HG03342 (cell line): ENCODE results near the gene MOCS1.

Source experiments
- ATAC-seq: cut with Tn5 transposase; IDR thresholded peaks from one replicate; pipeline ENCODE4 v1.9.1; 2021; ENCODE audit warnings: mild to moderate bottlenecking, moderate library complexity; ENCODE audit not compliant: unreplicated experiment

The MOCS1 gene

DNA sequence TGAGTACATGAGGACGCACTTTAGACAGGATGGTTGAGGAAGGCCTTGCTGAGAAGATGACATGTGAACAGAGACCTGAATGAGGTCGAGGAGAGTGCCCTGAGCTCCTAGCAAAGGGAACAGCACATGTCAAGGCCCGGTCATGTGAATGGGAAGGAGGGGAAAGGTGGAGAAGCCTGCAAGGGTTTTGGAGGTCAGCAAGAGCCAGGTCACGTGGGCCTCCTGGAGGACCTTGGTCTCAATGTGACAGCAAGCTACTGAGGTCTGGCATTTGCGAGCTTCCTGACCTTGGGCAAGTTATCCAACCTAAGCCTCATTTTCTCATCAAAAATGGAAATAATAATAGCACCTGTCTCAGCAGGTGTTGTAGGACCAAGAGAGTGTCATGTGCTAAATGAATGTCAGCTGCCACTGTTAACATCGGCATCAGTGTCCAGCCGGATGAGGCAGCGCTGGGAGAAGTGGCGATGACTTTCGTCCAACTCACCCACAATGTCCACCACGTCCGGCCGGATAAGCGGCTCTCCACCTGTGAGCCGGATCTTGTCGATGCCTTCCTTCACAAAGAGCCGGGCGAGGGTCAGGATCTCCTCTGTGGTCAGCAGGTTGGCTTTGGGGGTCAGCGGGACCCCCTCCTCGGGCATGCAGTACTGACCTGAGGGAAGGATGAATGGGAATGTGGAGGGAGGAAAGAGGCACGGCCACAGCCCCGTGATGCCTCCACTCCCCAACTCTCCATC, 8.9 kb downstream of the MOCS1 start:
- no peak for ATAC-seq

DNA sequence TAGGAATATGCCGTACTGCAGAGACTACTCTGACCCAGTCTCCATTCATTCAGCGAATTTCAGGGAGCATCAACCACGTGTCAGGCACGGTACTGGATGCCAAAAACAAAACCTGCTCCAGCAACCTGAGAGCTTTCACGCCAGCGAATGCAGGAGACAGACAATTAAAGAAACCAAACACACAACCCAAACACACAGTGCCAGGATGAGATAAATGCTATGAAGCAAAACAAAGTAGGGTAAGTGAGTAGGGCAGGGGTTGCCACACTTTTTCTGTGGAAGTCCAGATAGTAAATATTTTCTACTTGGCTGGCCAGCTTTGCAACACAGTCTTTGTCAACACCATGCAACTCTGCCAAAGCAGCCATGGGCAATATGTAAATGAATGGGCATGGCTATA, 10.0 kb downstream of the MOCS1 start:
- no peak for ATAC-seq

DNA sequence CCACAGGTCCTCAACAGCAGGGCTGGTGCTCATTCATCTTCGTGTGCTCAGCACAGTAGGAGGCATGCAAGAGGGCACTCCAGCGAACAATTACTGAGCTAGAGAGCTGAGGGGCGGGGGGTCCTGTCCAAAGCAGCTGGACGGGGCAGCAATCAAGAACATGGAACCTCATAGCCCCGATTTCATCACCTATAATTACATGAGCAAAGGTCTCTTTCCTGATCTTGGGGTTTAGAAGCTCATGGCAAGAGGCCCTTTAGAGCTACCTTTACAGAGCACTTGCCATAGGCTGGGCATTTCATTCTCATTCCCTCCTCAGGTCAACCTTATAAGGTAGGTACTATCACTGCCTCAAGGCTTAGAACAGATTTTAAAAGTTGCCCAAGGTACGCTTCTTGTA, 10.4 kb downstream of the MOCS1 start:
- no peak for ATAC-seq

DNA sequence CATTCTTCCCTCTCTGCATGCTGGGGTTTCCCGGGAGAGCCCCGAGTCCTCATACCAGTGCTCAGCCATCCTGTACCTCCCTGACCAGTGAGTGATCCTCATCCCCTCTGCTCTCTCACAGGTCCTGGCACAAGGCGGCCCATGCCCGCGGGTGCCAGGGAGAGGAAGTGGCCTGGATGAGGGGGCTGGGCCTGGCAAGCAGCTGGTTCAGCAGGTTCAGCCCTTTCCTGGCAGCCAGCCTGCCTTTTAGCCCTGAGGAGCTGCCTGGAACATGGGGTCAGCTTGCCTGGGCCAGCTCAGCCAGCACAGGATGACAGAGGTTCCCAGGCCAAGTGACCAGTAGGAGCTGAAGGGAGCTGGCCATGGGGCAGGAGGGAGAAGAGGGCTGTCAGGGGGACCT, 10.9 kb downstream of the MOCS1 start:
- no peak for ATAC-seq

DNA sequence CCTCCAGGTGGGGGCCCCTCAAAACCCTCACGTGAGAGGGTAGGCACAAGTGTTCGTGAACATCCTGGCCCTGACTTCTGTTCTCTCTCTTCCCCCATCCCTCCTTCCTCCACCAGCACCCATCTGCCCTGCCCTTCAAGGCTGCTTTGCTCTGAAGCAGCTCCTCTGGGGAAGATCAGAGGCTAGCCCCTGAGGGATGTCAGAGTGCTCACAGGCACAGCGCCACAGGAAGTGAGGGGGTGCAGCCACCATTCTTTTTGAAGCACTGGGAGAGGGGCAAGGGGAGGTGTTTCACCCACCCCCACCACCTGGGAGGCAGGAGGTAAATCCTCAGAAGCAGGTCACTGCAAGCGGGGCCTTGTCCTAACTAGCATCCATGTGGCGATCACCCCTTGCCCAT, 11.4 kb downstream of the MOCS1 start:
- ATAC-seq: no peak

DNA sequence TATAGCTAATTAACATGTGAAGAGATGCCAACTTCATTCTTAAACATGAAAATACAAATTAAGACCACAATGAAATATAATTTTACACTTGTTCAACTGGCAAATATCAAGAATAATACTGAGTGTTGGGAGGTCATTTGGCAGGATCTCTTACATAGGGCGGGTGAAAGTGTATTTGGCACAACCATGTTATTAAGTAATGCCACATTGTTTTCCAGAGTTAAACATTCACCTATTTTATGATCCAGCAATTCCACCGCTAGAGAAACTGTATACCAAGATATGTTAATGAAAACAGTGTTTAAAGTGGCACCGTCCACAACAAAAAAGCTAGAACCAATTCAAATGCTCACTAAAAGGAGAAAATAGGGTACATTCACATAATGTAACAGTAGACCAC, 14.1 kb downstream of the MOCS1 start:
- ATAC-seq: no peak

DNA sequence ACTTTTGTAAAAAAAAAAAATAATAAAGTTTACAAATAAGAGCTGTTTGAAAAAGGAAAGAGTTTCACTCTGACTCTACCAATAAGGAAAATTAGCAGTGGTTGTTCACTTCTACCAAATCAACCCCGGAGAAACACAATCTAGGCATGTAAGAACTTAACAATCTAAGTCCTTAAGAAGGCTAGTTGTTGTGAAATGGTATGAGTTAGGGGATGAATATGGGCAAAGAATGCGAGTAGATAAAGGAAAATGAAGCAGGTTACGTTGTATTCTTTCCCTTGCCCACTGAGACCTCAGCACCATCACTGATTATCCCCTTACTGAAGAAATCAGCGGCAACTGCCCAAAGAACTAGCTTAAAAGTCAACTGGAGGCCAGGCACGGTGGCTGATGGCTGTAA, 15.4 kb downstream of the MOCS1 start:
- ATAC-seq: no peak

DNA sequence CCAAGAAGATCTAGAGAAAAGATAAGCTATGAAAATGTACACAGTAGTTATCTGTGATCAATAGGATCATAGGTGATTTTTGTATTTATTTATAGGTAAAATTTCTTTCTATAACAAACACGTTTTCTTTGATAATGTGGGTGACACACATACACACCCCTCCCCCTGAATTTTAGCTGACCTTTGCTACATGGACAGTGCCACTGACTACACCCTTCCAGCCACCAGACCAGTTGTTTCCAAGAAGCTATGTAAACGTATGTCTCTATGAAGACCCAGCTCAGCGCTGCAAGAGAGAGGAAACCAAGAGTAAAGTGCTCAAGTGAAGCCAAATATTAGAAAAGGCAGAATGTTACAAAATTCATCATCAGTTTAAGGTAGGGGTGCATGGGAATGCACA, 16.3 kb downstream of the MOCS1 start:
- no peak for ATAC-seq

DNA sequence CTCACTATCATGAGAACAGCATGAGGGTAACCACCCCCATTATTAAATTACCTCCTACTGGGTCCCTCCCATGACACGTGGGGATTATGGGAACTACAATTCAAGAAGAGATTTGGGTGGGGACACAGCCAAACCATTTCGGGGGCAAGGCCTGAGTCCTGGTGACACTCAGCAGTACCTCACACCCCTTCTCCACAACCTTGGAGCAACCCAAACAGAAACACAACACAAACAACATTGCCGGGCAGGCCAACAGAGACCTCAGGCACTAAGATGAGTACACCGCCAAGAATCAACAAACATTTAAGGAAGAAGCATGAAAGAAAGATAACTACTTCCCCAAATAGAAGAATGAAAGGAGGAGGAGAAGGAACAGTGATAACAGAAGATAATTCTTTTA, 16.9 kb downstream of the MOCS1 start:
- ATAC-seq: no peak

DNA sequence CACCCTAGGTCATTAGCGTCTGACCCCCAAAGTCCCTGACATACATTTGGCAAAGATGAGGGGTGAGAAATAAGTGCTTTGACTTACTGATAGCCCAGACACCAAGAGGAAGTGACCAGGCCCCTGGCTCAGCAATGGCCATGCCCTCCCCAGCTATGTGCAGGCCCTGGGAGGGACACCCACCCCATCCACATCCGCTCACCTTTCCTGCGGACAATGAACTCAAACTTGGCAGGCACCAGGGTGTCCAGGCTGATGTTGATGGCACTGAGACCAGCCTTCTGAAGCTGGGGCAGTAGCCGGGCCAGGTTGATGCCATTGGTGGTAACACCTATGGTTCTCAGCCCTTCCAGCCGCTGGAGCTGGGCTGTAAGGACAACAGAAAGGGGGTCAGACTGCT, 18.4 kb downstream of the MOCS1 start:
- no peak for ATAC-seq

DNA sequence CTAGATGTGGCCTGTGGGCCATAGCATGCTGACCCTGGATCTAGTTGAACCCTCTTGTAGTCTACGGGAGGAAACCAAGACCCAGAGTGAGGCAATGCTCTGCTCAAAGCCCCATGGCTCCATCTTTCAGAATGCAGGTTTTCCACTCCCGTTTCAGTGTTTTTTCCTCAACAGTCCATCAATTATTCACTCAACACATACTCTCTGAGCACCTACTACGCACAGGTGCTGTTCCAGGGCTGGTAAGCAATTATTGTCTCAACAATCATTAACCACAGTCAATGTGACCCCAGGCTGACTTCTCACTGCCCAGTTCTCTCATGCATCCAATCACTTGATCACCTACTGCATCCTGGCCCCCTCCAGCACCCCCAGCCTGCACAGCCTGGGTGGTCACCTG, 20.0 kb downstream of the MOCS1 start:
- ATAC-seq: no peak

DNA sequence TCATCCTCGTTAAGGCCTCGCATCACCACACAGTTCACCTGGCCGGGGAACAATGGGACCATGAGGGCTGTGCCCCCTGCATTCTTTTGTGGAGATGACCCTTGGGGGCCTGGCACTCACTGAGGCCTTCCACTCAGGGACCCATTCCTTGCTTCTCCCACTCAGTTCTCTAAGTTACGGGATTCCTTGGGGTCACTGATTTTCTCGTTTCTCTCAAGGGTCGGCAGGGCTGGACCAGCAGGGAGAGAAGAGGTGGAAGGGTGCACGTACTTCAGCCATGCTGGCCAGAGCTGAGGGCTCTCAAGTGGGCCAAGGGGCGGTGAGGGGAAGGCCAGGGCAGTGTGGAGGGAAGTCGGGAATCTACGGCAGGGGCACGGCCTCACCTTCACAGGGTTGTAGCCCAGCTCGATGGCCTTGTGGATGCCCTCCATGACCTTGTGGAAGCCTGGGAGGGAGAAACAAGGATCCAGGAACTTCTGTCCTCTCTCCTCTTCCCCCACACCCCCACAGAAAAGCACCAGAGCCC, 20.8 kb downstream of the MOCS1 start:
- no peak for ATAC-seq

DNA sequence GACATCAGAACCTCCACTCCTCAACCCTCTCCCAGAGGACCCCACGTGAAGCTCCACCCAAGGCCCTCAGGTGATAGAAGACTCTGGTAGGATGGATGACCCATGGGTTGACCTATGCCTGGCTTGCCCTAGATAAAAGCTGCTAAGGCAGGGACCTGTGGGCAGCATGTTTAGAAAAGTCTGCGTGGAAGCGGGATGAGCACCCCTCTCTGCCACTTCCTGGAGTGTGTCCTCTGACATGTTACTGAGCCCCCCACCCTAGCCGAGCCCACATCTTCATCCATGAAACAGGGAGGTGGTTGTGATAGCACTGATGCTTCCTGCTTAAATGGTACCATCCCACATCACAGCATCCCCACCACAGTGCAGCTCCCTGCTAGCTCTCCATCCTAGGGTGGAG, 21.8 kb downstream of the MOCS1 start:
- no peak for ATAC-seq

DNA sequence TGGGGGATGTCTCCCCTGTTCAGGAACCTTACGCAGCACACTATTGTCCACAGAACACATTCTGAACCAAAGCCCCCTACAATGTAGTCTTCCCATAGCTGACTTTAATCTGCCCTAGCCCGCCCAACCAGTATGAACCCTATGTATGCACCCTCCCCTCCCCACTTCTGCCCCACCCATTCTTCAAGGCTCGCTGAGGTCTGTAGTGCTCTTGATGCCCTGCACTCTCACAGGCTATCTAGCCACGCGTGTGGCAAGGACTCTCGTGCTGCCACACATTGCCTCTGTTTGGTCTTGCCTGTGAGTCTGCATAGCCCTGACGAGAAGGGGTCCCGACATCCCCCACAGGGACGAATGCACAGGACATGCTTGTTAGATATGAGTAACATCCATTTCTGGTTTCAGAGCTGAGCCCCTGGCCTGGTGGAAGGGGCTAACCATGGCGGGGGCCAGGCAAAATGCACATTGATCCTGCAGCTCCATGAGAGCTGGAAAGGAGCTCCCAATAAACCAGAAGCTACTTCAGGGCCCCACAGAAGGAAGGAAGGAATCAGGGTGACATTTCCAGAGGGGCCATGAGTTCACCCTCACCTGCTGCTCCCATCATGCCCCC, 22.6 kb downstream of the MOCS1 start:
- no peak for ATAC-seq

DNA sequence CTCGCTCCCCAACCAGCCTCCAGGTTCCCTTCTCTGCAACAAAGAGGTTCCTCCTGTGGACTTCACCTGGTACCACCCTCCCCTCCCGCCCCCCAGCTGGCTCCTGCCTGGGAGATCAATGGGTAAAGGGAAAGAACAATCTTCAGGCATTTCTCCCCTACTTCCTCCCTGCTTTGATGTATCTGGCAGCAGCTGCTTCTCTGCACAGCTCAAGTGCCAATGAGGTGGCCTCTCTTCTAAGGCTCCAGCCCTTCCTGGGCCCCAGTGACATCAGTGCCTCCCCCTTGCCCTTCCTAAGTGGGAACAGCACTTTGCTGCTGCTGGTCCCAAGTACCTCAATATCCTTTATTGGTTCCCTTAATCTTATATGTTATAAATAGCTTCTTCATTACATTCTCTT, 23.5 kb downstream of the MOCS1 start:
- ATAC-seq: no peak

DNA sequence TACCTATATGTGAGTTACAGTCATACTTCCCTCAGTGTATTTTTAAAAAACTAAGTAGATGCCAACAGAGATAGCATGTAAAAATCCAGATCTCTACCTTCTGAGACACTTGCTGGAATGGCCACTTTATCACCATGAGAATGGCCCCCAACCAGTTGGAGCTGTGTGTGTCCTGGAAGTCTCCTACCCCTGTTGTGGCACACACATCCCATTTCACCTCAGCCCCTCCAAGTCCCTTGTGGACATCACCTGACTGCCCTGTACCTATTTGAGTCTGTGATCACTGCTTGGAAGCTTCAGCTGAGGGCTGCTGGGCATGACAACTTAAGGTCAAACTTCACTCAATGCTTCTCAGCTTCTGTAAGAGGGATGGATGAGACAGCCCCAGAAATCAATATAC, 24.1 kb downstream of the MOCS1 start:
- no peak for ATAC-seq

DNA sequence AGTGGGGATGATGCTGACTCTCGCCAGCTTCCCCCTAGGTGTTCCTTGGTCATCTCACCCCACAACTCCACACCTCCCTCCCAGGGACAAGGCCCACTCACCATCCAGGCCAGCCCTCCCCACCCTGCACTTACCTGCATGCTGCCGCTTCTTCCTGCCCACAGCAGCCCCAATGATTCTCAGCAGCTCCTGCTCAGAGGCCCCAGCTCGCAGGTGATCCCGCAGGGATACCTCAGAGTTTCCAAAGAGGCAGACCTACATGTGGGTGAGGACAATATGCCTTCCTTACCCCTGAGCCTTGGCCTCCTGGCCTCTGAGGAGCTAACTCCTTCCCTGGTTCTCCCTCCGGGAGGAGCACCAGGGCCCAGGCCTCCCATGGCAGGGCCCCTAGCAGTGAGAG, 24.6 kb downstream of the MOCS1 start:
- ATAC-seq: no peak

DNA sequence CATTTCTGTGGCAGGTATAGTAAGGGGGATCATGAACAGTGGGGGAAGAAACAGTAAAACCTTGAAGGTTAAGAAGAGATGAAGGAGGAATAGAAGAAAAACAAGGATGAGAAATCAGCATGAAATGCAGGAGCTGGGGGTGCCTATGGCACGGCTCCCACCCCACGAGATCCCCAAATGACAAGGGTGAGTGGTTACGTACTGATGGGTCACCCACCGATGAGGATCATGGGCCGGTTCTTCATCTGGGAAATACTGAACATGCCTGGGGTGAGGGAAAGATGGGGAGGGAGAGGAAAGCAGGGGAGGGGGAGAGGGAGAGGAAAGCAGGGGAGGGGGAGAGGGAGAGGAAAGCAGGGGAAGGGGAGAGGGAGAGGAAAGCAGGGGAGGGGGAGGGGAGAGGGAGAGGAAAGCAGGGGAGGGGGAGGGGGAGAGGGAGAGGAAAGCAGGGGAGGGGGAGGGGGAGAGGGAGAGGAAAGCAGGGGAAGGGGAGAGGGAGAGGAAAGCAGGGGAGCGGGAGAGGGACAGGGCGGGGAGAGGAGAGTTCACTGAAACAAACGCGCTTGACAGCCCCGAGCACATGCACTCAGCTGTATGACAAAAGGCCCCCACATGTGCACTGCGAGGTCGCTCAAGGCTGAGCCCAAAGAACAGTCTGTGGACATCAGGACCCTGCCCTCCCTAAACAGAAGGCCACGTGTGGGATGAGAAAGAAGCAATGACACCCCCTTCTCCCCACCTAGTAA, 25.3 kb downstream of the MOCS1 start:
- ATAC-seq: no peak

DNA sequence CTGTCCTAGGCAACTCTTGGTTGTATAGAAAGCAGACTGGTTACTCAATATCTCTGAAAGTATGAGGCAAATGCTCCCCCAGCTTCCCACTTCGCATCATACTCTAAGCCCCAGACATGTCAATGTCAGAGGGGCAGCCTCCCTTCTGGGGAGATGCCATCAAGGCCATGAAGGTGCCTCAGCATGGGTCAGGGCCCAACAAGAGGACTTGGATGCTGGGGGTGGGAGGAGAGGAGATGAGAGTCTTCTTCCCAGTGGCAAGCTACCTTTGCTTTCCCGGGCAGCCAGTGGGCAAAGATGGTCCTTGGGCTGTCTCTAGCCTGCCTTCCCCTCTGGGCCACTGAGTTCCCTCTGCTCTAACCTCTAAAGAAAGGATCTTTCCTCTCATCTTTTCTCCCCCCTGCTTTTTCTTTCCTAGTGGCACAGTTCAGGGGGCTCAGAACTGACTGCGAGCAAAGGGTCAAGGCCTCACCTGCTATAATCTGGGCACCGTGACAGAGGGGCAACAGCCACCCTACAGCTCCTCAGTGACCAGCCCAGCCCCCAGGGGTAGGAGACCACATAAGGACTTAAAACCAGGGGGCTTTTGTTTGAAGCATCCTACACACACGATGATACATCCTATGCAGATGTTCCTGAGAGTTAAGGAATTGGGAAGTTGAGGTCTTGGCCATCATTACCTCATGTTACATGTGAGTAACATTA, 26.2 kb downstream of the MOCS1 start:
- no peak for ATAC-seq

DNA sequence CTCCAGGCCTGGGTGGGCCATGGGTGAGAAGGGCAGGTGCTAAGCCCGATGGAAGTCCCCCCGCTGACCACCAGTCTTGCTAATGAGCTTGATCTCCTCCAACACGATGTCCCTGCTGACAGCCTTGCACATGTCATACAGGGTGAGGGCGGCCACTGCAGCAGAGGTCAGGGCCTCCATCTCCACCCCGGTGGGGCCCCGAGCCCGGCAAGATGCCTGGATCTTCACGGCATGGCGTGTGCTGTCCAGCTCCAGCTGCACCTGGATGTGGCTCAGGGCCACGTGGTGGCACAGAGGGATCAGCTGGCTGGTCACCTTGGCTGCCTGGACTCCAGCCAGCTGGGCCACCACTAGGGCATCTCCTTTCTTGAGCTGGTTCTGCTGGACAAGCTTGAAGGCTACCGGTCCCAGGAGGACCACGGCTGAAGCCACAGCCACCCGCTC, 27.9 kb downstream of the MOCS1 start:
- ATAC-seq: no peak

DNA sequence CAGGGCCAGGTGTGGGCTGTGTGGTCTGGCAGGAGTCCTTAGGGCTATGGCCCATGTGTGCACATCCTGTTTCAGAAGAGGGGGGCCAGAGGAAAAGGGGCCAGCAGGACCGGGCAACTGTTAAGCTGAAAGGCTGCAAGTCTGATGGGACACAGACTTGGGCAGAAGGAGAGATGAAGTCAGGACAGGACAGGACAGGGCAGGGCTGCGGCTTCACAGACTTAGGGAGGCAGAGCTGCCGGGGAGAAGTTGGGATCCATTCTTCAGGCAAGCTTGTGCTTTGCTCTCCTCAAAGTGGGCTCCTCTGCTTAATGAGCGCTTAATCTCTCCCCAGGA, 28.7 kb downstream of the MOCS1 start:
- ATAC-seq: no peak
